ENCODE results near the gene TANC1. TPM values are rescaled to one million over a fixed set of nuclear protein-coding genes. Genes with fewer than 3 reads are reported as not detected.

The TANC1 gene
- total RNA-seq, 1 donor from 2014 or later: 56.2 TPM

- no peak for DNase-seq
- intact Hi-C loops (cut with DNase I): no loop called here
- no peak for ATAC-seq (ENCODE audit: poor library complexity)
Measured at GRCh38 chr2:158988501-158988900, 20.1 kb downstream of the TANC1 start.

GRCh38 chr2:158989165-158989564 is 20.7 kb downstream of the TANC1 start:
- DNase-seq: no peak
- no peak for ATAC-seq (ENCODE audit: poor library complexity)
- intact Hi-C loops (cut with DNase I): no loop called here

- intact Hi-C loops (cut with DNase I): no loop called here
- DNase-seq (no peak), ATAC-seq (ENCODE audit: poor library complexity) (no peak)
Measured at GRCh38 chr2:158990397-158991214, 22.2 kb downstream of the TANC1 start.

GRCh38 chr2:158993030-158993429 is 24.6 kb downstream of the TANC1 start:
- no peak for DNase-seq
- intact Hi-C loops (cut with DNase I): no loop called here
- no peak for ATAC-seq (ENCODE audit: poor library complexity)

GRCh38 chr2:158993721-158994587 is 25.5 kb downstream of the TANC1 start:
- no peak for ATAC-seq (ENCODE audit: poor library complexity)
- intact Hi-C loops (cut with DNase I): no loop called here
- DNase-seq: no peak

GRCh38 chr2:158994920-158995676 is 26.7 kb downstream of the TANC1 start:
- no peak for DNase-seq
- intact Hi-C loops (cut with DNase I): no loop called here
- ATAC-seq (ENCODE audit: poor library complexity): peak; percentile 96

- ATAC-seq (ENCODE audit: poor library complexity) (peak; percentile 23), DNase-seq (no peak)
- intact Hi-C loops (cut with DNase I): no loop called here
Measured at GRCh38 chr2:158995677-158996049, 27.2 kb downstream of the TANC1 start.

GRCh38 chr2:158996378-158996993 is 28.0 kb downstream of the TANC1 start:
- intact Hi-C loops (cut with DNase I): no loop called here
- no peak for DNase-seq
- ATAC-seq (ENCODE audit: poor library complexity): no peak

GRCh38 chr2:158997037-158997790 is 28.8 kb downstream of the TANC1 start:
- intact Hi-C loops (cut with DNase I): no loop called here
- DNase-seq (no peak), ATAC-seq (ENCODE audit: poor library complexity) (no peak)

GRCh38 chr2:158998551-158999248 is 30.3 kb downstream of the TANC1 start:
- DNase-seq (no peak), ATAC-seq (ENCODE audit: poor library complexity) (no peak)
- intact Hi-C loops (cut with DNase I): no loop called here

GRCh38 chr2:158999458-158999857 is 31.0 kb downstream of the TANC1 start:
- intact Hi-C loops (cut with DNase I): no loop called here
- ATAC-seq (ENCODE audit: poor library complexity) (no peak), DNase-seq (no peak)

- DNase-seq (no peak), ATAC-seq (ENCODE audit: poor library complexity) (no peak)
- intact Hi-C loops (cut with DNase I): no loop called here
Measured at GRCh38 chr2:159000072-159000471, 31.6 kb downstream of the TANC1 start.

GRCh38 chr2:159002462-159003111 is 34.1 kb downstream of the TANC1 start:
- no peak for ATAC-seq (ENCODE audit: poor library complexity)

GRCh38 chr2:159003555-159003954 is 35.1 kb downstream of the TANC1 start:
- DNase-seq: no peak
- no peak for ATAC-seq (ENCODE audit: poor library complexity)

More at GRCh38 chr2:159002462-159003111, 34.1 kb downstream of the TANC1 start:
- DNase-seq: no peak
- intact Hi-C loops (cut with DNase I): no loop called here

GRCh38 chr2:159004849-159005248 is 36.4 kb downstream of the TANC1 start:
- intact Hi-C loops (cut with DNase I): no loop called here
- DNase-seq: no peak
- ATAC-seq (ENCODE audit: poor library complexity): no peak

More at GRCh38 chr2:159003555-159003954, 35.1 kb downstream of the TANC1 start:
- intact Hi-C loops (cut with DNase I): no loop called here

GRCh38 chr2:159009940-159010339 is 41.5 kb downstream of the TANC1 start:
- DNase-seq: no peak
- ATAC-seq (ENCODE audit: poor library complexity): no peak
- intact Hi-C loops (cut with DNase I): no loop called here

- ATAC-seq (ENCODE audit: poor library complexity): no peak
- intact Hi-C loops (cut with DNase I): no loop called here
- no peak for DNase-seq
Measured at GRCh38 chr2:159010340-159010739, 41.9 kb downstream of the TANC1 start.

Measured in Right ventricle myocardium superior (tissue), 1 donor.